ENCODE measurements around the gene TAF4B.
"Not testable (repeated sequence)": the region's sequence is repeated elsewhere in the genome, so short reads cannot be mapped to it uniquely, and the experiment has no call there.

TAF4B gene

GRCh38 chr18:26424428-26425147 lies 198.3 kb downstream of the TAF4B start:
- no peak for DNase-seq (ENCODE audit: low read depth)

DNA sequence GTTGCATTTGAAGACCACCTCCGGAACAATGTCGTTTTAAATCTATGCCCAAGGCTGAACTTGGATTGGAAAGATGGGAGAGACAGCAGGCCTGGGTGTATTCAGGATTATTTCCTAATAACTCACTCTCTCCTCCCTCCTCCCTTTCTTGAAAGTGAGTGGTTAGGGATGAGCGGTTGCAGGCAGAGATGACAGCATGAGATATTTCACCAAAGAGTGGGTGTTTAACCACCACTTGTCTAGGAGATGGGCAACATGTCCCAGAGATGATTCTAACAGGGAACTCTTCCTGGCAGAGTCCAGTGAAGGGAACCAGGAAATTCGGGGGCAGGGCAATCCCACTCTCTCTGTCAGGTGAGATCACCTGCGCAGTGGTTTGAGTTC lies 198.9 kb downstream of the TAF4B start:
- DNase-seq (ENCODE audit: low read depth), result no peak

GRCh38 chr18:26429535-26430226 lies 203.4 kb downstream of the TAF4B start:
- DNase-seq (ENCODE audit: low read depth), result no peak

DNA sequence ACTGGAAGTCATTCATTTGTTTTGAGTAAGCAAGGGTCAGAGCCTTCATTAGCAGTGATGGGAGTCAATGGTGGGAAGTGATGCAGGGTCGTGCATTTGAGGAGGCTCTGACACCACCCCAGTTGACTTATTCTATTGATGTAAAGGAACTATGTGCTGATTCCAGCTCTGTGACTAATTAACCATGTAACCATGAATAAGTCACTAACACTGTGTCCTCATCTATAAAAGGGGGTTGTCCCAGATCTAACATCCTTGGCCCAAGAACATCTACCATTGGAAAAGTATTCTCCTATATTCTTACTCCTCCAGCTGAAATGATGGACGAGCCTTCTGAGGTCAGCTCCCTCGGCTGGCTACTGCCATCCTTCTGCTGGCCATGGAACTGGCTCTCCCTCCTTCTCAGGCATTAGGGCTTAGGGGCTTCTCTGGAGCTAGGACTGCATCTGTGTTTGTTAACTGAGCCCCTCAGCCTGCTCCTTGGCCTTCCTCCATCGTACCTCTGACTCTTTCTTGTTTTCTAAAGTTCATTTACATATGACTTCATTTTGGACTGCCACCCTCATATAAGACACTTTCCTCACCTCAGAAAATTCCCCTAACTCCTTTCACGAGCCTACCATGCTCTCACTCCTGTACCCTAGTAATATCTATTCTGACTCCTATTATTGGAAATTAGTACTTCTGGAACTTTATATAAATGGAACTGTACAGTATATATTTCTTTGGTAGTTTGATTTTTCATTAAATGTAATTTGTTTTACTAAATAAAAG lies 206.6 kb downstream of the TAF4B start:
- no peak for DNase-seq (ENCODE audit: low read depth)

GRCh38 chr18:26434887-26435286 lies 208.6 kb downstream of the TAF4B start:
- DNase-seq (ENCODE audit: low read depth), result no peak

- DNase-seq (ENCODE audit: low read depth), result no peak
Observed at GRCh38 chr18:26435415-26436095, 209.3 kb downstream of the TAF4B start.

- DNase-seq (ENCODE audit: low read depth), result no peak
Observed at GRCh38 chr18:26436176-26437051, 210.2 kb downstream of the TAF4B start.

DNA sequence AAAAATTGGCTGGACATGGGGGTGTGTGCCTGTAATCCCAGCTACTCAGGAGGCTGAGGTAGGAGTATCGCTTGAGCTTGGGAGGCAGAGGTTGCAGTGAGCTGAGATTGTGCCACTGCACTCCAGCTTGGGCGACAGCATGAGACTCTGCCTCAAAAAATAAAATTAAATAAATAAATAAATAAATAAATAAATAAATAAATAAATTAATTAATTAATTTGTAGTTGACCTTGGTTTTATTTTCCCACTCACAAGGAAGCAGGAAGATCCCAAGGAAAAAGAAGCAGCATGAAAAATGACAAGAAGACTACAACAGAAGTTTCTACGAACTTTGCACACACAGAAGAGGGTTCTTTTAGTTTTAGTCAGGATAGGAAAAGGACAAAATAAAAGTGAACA lies 211.4 kb downstream of the TAF4B start:
- not testable (repeated sequence) for DNase-seq (ENCODE audit: low read depth)

- no peak for DNase-seq (ENCODE audit: low read depth)
Observed at GRCh38 chr18:26438980-26439379, 212.7 kb downstream of the TAF4B start.

- DNase-seq (ENCODE audit: low read depth), result no peak
Observed at GRCh38 chr18:26439537-26439936, 213.3 kb downstream of the TAF4B start.

GRCh38 chr18:26440644-26441043 lies 214.4 kb downstream of the TAF4B start:
- no peak for DNase-seq (ENCODE audit: low read depth)
